ENCODE measurements around the gene CACNB4. TPM values are rescaled to one million over a fixed set of nuclear protein-coding genes. Genes with fewer than 3 reads are reported as not detected.

Gene CACNB4
- total RNA-seq, 4 donors from 2014 or later = 0.88 to 4.6 (median 2.6) TPM

GRCh38 chr2:152050915-152051314 is 47.9 kb downstream of the CACNB4 start:
- H3K27ac ChIP-seq = no peak overlapping the region
- no peak for TF ChIP-seq CTCF (IDR thresholded peaks at IDR 0.05)
- no peak for TF ChIP-seq POLR2A (IDR thresholded peaks at IDR 0.05)
- H3K4me3 ChIP-seq = no peak overlapping the region
- no peaks in the 10 kb centered on the region for H3K9me3 ChIP-seq
- H3K4me1 ChIP-seq = no peaks in the 10 kb centered on the region
- no peak for DNase-seq
- no peaks in the 10 kb centered on the region for H3K27me3 ChIP-seq
- H3K36me3 ChIP-seq = no peaks in the 10 kb centered on the region

- Histone ChIP-seq H3K9me3 (no peaks in the 10 kb centered on the region), H3K27me3 (no peaks in the 10 kb centered on the region), H3K27ac (no peak overlapping the region), H3K4me3 (no peak overlapping the region), H3K36me3 (no peaks in the 10 kb centered on the region), H3K4me1 (no peaks in the 10 kb centered on the region)
- no peak for DNase-seq
- TF ChIP-seq POLR2A (IDR thresholded peaks at IDR 0.05) (no peak), CTCF (IDR thresholded peaks at IDR 0.05) (no peak)
These were observed 48.5 kb downstream of the CACNB4 start for GRCh38 chr2:152050341-152050740.

GRCh38 chr2:152049541-152049940 is 49.3 kb downstream of the CACNB4 start:
- H3K4me3 ChIP-seq = no peak overlapping the region
- no peaks in the 10 kb centered on the region for H3K9me3 ChIP-seq
- H3K27me3 ChIP-seq = no peaks in the 10 kb centered on the region
- TF ChIP-seq POLR2A (IDR thresholded peaks at IDR 0.05) (no peak), CTCF (IDR thresholded peaks at IDR 0.05) (no peak)
- DNase-seq = no peak
- no peaks in the 10 kb centered on the region for H3K36me3 ChIP-seq
- no peaks in the 10 kb centered on the region for H3K4me1 ChIP-seq
- no peak overlapping the region for H3K27ac ChIP-seq

- Histone ChIP-seq H3K9me3 (no peaks in the 10 kb centered on the region), H3K27me3 (no peaks in the 10 kb centered on the region), H3K36me3 (no peaks in the 10 kb centered on the region), H3K27ac (no peak overlapping the region), H3K4me1 (no peaks in the 10 kb centered on the region), H3K4me3 (no peak overlapping the region)
- TF ChIP-seq CTCF (IDR thresholded peaks at IDR 0.05) (no peak), POLR2A (IDR thresholded peaks at IDR 0.05) (no peak)
- no peak for DNase-seq
These were observed 50.9 kb downstream of the CACNB4 start for GRCh38 chr2:152047824-152048471.

GRCh38 chr2:152046940-152047339 is 51.9 kb downstream of the CACNB4 start:
- no peak for TF ChIP-seq POLR2A (IDR thresholded peaks at IDR 0.05)
- TF ChIP-seq CTCF (IDR thresholded peaks at IDR 0.05) = no peak
- no peaks in the 10 kb centered on the region for H3K27me3 ChIP-seq
- no peak overlapping the region for H3K27ac ChIP-seq
- no peaks in the 10 kb centered on the region for H3K9me3 ChIP-seq
- H3K4me3 ChIP-seq = no peak overlapping the region
- DNase-seq = no peak
- no peaks in the 10 kb centered on the region for H3K36me3 ChIP-seq
- no peaks in the 10 kb centered on the region for H3K4me1 ChIP-seq
